ENCODE results near the gene KRT15.

Gene KRT15

DNA sequence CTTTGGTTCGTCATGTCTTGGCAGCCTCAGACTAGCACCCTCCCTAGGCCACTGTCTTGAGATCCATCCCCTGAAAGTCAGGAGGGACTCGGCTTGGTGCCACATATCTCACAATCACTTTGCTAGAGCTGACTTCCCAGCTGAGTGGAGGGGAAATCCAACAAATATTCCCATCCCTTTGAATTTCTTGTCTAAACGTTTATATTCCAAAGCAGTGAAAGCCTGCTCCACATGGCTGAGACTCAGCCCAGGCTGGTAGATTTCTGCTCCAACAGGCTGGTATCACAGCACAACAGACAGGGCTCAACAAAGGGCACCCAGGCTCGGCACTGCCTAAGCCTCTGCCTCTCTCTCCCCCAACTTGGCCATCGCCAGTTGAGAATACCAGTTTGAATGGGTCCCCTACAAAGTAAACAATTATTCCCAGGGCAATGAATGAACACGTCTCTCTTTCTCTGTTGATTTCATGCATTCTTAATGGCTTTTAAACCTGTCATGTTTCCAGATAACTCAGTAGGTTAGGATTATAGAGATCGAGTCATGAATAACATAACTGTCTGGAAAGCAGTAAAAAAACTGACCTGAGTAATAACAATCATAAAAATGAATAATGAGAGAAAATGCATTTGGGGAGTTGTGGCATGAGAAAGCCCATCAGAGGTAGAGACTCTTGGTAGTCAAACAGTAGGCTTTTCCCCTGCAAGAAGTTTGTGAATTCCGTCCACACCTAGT, 14.3 kb downstream of the KRT15 start:
- DNase-seq, result no peak

- no peak for DNase-seq
These were observed 15.5 kb downstream of the KRT15 start for GRCh38 chr17:41503202-41503601.

DNA sequence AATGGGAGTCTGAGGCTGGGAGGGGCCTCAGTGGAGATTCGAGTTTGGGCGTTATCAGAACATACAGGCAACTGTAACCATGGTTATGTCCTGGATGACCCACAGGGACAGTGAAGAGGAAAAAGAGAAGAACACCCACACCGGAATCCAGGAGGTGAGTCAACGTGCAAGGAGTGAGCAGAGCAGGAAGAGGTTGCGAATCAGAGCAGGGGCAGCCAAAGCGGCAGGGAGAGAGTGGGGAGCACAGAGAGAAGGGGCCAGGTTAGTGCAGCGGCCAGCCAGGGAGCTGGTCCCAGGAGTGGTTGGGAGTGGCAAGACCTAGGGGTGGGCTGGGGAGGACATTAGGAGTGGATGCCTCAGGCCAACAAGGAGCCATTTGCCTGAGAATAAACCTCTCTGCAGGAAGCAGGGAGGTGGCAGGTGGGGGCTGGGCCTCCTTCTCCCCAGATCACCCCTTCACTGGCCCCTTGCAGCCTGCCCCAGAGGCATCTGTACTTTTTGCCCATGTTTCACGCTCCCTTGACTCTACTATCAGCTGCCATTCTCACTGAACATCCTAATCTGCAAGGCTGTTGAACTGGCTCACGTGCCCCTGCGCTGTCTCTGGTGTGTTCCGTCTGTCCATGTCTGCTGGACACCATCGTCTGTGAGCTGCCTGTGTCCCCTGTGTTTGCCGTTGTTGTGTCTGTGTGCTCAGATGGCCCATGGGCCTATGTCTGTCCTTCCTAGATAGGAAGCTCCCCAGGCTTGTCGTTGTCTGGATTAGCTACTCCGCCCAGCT, 18.4 kb downstream of the KRT15 start:
- no peak for DNase-seq

DNA sequence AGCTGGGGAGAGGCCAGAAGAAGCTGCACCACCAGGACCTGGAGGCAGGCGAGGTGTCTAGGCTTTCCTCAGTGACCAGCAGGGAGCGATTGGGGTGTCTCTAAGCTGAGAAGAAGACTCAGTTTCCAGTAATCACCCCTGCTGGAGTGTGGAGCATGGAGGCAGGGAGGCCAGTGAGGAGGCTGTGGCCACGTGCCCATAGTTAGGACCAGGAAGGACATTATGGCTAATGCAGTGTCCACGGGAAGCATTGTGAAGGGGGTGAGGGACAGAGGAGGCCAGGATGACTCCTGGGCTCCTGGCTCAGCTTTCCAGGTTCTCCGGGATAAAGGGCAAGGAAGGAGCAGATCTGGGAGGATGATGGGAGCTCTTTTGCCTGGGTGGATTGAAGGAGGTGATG, 19.0 kb downstream of the KRT15 start:
- no peak for DNase-seq

DNA sequence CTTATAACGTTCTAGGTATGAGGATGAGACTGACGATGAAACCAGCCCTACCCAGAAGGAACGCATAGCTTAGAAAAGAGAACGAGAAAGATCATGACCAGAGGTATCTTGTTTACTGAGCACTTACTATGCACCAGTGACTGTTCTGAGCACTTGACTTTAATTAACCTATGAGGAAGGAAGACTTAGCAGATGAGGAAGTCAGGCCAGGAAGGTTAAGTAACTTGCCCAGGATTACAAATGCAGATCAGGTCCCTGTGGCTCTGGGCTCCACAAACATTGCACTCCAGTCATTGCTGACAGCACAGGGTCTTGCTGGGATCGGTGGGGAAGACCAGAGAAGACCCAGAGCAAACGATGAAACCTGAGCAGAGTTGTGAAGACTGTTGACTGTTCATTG, 20.4 kb downstream of the KRT15 start:
- DNase-seq, result no peak

DNA sequence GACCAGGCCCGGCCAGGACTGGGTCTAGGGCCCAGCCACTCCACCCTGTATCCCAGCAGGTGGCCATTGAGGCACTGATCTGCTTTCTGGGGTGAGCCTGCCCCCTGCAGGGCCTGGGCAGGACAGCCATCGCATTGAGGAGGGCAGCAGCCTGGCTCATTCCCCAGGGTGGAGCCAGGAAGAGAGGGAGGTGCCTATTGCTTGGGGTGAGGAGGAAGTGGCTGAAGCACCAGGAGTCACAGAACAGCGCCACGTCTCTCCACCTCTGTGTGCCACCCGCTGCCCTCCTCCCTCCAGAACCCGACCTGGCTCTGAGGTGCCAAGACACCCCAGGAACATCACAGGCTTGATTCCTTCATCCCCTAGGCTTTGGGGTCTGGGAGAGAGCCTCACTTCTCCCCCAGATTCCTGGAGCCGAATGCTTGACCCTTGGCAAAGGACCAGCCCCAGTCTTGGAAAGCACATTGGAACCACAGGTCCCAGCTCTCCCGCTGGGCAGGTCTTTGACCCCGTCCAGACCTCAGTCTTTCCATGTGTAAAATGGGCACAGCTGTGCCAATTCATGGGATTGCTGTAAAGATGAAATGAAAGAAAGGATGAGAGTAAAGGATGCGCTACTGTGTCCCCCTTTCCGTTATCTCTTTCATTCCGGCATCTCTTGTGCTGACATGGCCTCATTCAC, 21.7 kb downstream of the KRT15 start:
- peak; percentile 4 to 39 (median 19) for DNase-seq

- no peak for DNase-seq
These were observed 24.2 kb downstream of the KRT15 start for GRCh38 chr17:41494524-41494923.

- DNase-seq, result no peak
These were observed 25.9 kb downstream of the KRT15 start for GRCh38 chr17:41492771-41493170.

GRCh38 chr17:41492351-41492750, 26.3 kb downstream of the KRT15 start:
- DNase-seq, result no peak

DNA sequence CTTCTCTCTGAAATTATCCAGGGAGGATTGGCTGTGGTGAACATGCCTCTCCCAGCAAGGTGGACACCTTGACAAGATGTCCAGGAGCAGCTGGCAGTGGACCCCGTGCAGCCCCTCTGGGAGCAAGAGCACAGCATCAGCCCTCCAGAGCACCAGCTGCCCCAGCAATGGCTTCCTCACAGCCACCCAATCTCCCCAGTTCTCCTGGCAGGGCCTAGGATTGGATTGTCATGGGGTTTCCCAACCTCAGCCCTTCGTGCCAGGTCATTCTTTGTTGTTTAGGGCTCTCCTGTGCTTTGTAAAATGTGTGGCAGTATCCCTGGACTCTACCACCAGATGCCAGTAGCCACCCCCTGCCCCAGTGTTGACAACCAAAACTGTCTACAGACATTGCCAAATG, 27.2 kb downstream of the KRT15 start:
- no peak for DNase-seq

- DNase-seq, result no peak
These were observed 28.4 kb downstream of the KRT15 start for GRCh38 chr17:41490000-41490990.

DNA sequence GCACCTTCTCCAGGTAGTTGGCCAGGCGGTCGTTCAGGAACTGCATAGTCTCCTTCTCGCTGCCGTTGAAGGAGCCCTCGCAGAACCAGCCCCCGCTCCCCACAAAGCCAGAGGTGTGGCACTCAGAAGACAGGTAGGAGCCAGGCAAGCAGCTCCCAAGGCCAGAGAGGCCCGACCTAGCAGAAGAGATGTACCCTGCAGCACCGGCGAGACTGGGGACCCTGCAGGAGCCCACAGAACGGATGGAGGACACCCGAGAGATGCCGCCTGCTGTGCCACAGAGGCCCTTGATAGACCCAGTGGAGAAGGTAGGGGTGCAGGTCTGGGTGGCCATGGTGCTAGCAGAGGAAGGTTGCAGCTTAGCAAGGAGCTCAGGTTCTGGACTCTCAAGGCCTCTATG, 29.2 kb downstream of the KRT15 start, which contains the start of gene KRT36:
Gene KRT36 (minus strand): TSS at position 380 of the 400 bp plus-strand sequence. CDS start 46 bp downstream, at position 334.
- no peak for DNase-seq

DNA sequence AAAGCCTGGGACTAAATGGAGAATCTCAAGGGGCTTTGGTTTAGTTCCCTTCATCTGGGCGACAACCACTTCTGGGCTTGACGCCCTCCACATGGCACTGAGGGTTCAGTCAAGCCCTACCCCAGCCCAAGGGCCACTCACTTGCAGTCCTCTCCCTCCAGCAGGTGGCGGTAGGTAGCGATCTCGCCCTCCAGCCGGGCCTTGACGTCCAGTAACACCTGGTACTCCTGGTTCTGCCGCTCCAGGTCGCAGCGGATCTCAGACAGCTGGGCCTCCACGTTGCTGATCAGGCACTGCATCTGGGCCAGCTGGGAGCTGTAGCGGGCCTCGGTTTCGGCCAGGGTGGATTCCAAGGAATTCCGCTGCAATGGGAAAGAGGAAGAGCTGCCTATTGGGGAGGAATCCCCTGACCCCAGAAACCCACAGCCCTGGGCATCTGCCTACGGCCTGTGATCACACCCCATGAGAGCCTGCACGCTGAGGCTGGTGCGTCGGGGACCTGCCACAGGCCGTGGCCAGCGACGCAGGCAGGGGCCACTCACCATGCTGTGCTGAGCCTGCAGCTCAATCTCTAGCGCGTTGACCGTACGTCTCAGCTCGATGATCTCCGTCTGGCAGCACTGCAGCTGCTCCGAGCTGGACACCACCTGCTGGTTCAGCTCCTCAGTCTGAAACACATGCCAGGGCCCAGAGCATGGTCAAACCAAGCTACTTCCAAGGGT, 31.7 kb downstream of the KRT15 start:
- DNase-seq, result no peak

DNA sequence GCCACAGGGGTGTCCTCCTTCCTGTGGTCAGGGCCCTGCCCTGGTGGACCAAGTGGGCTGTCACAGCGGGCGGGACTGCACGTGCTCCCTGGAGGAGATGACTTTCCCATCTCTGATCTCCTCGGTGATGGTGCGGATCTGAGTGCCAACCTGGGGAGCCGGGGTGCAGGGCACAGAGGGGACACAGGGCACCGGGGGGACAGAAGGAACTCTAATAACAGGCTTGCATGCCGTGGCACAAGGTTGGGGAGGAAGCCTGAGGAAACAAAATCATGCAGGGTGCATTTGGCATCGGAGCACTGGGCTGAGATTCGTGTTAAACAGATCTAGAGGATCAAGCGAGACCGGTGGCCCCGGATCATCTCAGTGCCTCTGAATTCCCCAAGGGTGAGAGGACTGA, 32.4 kb downstream of the KRT15 start:
- no peak for DNase-seq

- no peak for DNase-seq
These were observed 33.5 kb downstream of the KRT15 start for GRCh38 chr17:41484920-41485904.

DNA sequence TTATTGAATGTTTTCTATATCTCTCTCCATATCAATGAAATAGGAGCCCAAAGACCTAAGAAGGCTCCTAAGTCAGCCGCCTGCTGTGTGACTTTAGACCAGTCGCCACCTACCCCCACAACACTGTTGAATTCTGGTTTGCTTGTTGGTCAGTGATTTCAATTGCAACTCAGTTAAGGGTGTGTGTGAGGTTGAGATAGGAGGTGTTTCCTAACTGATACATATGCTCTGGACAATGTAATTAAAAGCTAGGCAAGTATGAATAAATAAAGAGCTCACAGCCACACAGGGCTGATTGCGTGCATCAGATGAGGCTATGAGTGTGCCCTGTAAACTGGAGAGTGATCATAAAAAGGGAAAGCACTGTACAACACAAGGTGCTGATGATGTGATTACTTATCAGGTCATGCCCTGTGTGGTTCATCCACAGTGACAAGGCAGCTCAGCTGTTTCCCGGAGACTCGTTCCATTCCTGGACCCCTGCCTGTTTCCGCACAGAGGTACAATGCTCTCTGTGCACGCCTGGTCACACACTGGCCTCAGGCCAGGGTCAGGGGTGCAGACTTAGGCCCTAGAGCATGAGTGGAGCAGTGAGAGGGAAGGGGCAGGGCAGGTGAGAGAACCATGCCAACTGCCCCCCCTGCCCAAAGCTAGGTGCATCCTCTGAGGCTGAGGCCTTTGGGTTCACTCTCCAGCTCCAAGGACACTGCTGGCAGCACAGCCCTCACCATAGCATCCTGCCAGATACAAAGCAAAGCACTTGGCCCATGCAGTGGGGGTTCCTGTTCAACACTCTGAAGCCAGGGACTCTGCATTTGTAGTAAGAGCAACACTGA, 34.5 kb downstream of the KRT15 start:
- DNase-seq, result no peak

DNA sequence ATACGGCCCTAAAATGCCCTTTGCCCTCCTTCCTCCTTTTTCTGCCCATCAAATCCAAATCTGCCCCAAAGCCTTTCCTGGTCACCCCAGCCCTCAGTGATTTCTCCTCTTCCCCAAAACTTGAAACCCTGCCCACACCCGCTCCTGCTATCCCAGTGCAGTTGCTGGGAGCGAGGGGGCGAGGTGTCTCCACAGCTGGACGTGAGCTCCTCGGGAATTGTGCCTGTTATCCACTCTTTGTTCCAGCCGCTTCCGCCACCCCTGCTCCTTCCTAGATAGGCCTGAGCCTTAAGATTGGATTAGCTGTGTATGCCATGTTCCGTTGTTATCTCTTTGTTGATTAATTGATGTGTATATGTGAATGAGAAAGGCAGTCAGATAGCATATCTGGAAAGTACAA, 35.2 kb downstream of the KRT15 start:
- DNase-seq, result no peak

DNA sequence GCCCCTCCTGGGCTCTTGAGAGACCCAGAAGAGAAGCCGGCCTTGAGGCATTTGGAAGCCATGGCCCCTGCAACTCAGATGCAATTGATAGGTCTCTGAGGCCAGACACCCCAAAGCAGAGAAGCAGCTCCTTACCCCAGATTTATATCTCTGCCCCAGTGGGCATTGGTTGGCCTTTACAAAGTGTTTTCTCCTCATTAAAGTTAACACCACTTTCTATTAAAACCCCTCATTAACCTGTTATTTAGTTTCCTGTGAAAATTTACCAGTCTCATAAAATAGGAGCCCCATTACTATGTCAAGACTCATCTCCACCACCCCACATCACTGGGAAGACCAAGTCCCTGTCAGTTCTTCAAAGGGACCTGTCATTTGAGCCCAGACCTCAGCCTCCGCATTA, 37.7 kb downstream of the KRT15 start, which contains the start of gene KRT35:
Gene KRT35 (minus strand): TSS at position 116 of the 400 bp plus-strand sequence. CDS start 54 bp downstream, at position 62.
- DNase-seq, result no peak

GRCh38 chr17:41480581-41480980, 38.1 kb downstream of the KRT15 start:
- no peak for DNase-seq

All from stimulated activated naive CD4-positive, alpha-beta T cell (primary cell).